ENCODE results near the gene CHD1.
"Not testable (repeated sequence)": the region's sequence is repeated elsewhere in the genome, so short reads cannot be mapped to it uniquely, and the experiment has no call there.

Gene CHD1

GRCh38 chr5:98928873-98929709 is at the start of gene CHD1:
TSS of gene CHD1 (minus strand) at chr5:98929007. CDS start at chr5:98926386, 2,621 bp downstream.
- peak; percentile 98 for DNase-seq

- DNase-seq = no peak
Observed at GRCh38 chr5:98978528-98978927, 49.7 kb upstream of the CHD1 start.

GRCh38 chr5:98977723-98978122 is 48.9 kb upstream of the CHD1 start:
- no peak for DNase-seq

GRCh38 chr5:98975682-98976407 is 47.0 kb upstream of the CHD1 start:
- DNase-seq = no peak

GRCh38 chr5:98975223-98975622 is 46.4 kb upstream of the CHD1 start:
- no peak for DNase-seq

- no peak for DNase-seq
Observed at GRCh38 chr5:98969400-98969799, 40.6 kb upstream of the CHD1 start.

GRCh38 chr5:98968056-98968564 is 39.3 kb upstream of the CHD1 start:
- DNase-seq = no peak

- DNase-seq = no peak
Observed at GRCh38 chr5:98965226-98965625, 36.4 kb upstream of the CHD1 start.

- no peak for DNase-seq
Observed at GRCh38 chr5:98964621-98965020, 35.8 kb upstream of the CHD1 start.

GRCh38 chr5:98963019-98963418 is 34.2 kb upstream of the CHD1 start:
- DNase-seq = no peak

GRCh38 chr5:98962587-98962986 is 33.8 kb upstream of the CHD1 start:
- DNase-seq = no peak

GRCh38 chr5:98961665-98962344 is 33.0 kb upstream of the CHD1 start:
- no peak for DNase-seq

GRCh38 chr5:98957307-98957706 is 28.5 kb upstream of the CHD1 start:
- DNase-seq = no peak

- DNase-seq = not testable (repeated sequence)
Observed at GRCh38 chr5:98955888-98956287, 27.1 kb upstream of the CHD1 start.

- not testable (repeated sequence) for DNase-seq
Observed at GRCh38 chr5:98955471-98955870, 26.7 kb upstream of the CHD1 start.

- DNase-seq = no peak
Observed at GRCh38 chr5:98954392-98955028, 25.7 kb upstream of the CHD1 start.

- DNase-seq = no peak
Observed at GRCh38 chr5:98942847-98943246, 14.0 kb upstream of the CHD1 start.

GRCh38 chr5:98941131-98941883 is 12.5 kb upstream of the CHD1 start:
- no peak for DNase-seq

- DNase-seq = peak; percentile 53
Observed at GRCh38 chr5:98940581-98940980, 11.8 kb upstream of the CHD1 start.

- no peak for DNase-seq
Observed at GRCh38 chr5:98938464-98938863, 9.7 kb upstream of the CHD1 start.

- no peak for DNase-seq
Observed at GRCh38 chr5:98936948-98937715, 8.3 kb upstream of the CHD1 start.
